Ishikawa (cell line): Measurements from ENCODE around the gene MYMX.

Experiments
- EP300 ChIP-seq: IDR thresholded peaks from 2 replicates; pipeline ENCODE4 v1.6.1; 2012; ENCODE audit warnings: borderline replicate concordance
- FOXM1 ChIP-seq: IDR thresholded peaks from 2 replicates; pipeline ENCODE4 v1.6.1; 2012; ENCODE audit warnings: low read depth, borderline replicate concordance
- RAD21 ChIP-seq: IDR thresholded peaks from 2 replicates; pipeline ENCODE4 v1.6.1; 2012; ENCODE audit warnings: low read depth
- TAF1 ChIP-seq: IDR thresholded peaks from 2 replicates; pipeline ENCODE4 v1.6.1; 2012; ENCODE audit warnings: low read depth, mild to moderate bottlenecking
- YY1 ChIP-seq: IDR thresholded peaks from 2 replicates; pipeline ENCODE4 v1.6.1; 2012; ENCODE audit warnings: low read depth
- TF ChIP-seq, protein P1 (sequence below): IDR thresholded peaks from 2 replicates; pipeline ENCODE4 v1.6.1; 2012

DNA sequence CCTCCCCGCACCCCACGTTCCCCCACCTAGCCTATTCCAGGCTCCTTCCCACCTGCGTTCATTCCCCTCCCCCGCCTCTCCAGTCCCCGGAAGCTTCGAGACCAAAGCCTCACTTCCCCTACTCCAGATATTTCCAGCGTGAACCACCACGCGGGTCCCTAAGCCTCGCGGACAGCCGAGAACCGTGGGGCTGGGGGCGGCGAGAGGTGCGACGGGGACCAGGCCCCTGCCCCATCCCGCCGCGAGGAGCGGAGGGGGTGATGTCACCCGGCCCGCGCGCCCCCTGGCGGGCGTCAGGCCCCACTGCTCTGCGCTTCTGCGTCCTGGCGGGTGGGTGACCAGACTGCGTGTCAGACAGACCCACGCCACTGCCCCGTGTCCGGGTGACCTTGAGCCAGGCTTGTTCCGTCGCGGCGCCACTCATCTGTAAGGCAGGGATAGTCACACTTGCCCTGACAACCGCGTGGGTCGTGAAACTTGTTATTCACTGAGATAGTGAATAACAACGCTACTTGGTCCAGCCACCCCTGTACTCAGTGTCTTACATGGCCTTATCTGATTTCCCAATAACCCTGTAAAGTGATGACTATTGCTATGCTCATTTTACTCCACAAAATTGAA, 21.2 kb downstream of the MYMX start:
- TF ChIP-seq YY1 (0 out of 2 replicates have a peak, but pooled peaks have one; percentile 9), RAD21 (peak; percentile 59; the same call in 1 of the 2 replicates), EP300 (no peak), TAF1 (no peak), FOXM1 (no peak)
- TF ChIP-seq, protein P1, sequence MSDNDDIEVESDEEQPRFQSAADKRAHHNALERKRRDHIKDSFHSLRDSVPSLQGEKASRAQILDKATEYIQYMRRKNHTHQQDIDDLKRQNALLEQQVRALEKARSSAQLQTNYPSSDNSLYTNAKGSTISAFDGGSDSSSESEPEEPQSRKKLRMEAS = peak; percentile 46; the same call in 1 of the 2 replicates
